Effector CD8-positive, alpha-beta T cell (primary cell): ENCODE results near the gene DIPK2A.

ENCODE experiments used
- DNase-seq: peaks from one replicate; lab custom pipeline; 2025; lab: John Stamatoyannopoulos, UW

Gene DIPK2A

DNA sequence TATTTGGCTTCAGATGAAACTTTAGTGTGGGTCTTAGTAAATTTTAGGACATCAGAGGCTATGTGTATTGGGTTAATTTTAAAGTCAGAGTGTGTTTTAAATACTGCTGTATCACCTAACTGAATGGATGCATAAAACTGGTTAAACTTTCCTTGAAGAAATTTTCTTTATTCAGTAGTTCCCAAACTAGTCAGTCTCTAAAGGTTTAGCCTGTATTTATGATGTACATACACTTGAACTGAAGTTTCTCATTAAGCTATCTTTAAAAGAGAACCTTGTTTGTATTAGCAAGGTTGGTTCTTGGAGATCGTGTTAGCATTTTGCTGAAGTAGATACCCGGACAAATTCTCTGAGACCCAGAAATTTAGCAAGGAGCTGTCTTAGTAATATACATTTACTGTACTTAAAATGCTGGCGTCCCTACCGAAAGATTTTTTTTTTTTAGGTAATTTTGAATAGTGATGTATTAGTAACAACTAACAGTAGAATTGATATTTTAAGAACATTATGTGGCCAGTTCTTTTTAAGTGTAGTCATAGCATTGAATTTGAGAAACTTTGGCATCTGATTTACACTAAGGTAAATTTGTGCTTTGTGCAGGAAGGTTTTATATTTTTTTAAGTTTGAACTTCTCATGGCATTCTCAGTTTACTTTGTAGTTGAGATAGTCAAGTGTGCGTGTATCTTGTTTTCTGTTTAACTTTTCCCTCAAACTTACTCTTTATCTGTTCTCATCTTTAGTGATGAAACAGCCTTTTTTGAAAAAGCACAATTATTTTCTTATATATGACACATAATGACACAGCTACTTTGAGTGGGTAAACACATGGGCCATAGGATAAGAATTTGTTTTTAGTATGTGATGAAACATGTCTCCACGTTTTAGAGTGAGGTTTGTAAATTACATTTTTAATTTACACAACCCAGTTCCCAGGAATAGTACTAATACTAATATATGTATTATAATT is 2.9 kb downstream of the DIPK2A start:
- no peak for DNase-seq

DNA sequence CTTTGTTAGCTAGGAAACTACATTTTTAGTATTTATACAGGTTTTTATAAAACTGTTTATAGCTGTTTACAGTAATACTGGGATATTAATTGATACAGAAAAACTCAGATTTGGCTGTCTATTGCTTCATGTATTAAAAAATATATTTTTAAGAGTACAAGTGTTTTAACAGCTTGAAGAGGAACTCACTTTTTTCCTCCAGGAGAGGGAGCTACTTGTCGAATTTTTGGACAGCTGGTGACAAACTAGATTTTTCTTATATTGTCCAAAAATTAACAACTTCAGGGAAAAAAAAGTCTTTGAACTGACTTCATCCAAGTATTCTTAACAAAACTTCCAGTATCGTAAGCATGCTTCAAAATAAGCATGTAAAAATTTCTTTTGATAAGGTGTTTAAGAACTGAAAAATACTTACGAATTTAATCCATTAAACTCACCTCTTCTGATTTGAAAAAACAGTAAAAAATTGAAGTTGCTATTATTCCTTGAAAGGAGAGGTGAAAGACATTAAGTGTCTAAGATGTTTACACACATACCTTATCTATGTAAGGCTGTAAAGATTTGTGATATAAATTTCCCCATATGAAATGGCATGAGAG is 4.0 kb downstream of the DIPK2A start:
- no peak for DNase-seq

DNA sequence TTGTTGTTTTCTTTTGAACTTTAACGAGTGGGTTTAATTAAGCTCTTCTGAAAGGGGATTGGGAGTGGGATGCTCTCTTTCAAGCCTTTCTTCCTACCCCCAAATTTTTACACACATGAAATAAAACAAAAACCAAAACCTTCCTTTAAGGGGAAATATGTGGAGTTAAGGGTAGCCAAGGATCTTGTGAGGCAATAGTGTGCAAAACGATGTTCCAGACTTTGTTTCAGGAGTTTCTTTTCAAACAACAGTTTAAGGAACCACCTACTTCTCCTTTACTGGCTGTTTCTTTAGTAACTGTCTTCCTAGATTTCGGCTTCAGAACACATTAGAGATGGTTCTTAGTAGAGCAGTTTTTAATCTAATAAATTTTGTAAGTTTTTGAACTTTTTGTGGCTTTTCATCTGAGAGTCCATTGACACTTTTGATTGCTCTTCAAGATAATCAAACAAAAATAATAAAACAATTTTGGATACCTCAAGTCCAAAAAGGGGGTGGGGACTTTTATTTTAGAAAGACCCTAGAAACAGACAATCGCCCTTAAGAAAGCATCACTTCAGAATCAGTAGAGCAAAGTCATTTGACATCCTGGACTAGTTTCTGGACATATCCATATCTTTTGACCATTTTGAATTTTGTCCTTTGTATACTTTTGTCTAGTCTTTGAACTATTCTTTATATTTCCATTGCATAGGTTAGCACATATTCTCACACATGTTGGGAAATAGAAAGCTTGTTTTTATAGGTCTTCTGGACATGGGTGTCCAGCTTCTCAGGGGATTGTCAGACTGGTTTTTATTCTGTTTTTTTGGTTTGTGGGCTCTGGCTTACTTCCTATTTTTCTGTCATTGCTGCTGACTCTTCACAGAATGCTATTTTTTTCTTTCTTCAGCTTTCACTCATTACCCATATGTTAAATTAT is 6.0 kb downstream of the DIPK2A start:
- DNase-seq: no peak

DNA sequence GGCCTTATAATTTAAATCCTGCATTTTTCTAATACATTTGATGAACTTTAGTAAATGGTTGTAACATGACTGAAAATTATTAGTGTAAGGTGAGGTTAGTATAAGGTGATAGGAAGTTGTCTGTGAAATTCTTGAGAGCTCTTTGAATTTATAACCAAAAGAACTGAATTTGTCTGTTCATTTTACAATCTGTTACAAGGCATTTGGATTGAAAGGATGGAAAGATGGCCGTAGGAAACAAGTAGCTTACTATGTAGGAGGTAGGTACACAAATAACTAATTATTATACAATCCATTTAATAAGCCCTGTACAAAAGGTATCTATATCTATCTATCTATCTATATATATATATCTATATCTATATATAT is 6.6 kb downstream of the DIPK2A start:
- DNase-seq: no peak

GRCh38 chr3:143979041-143979440 is 7.4 kb downstream of the DIPK2A start:
- DNase-seq: no peak

DNA sequence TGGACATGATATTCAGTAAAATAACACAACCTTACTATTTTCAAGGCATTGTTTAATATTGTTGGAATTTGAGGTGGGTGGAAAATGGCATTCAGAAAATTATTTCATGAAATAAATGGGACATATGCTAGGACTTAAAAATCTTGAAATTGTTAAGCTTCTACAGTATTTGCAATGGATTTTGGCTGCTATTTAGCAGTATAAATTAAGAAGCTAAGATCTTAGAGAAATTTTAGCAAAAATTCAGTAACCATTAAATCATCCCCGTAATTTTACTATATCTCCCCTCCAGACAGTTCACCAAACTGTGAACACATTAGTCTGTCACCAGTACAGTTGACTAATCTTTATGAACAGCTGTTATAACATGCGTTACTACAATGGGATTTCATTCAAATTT is 8.2 kb downstream of the DIPK2A start:
- no peak for DNase-seq

DNA sequence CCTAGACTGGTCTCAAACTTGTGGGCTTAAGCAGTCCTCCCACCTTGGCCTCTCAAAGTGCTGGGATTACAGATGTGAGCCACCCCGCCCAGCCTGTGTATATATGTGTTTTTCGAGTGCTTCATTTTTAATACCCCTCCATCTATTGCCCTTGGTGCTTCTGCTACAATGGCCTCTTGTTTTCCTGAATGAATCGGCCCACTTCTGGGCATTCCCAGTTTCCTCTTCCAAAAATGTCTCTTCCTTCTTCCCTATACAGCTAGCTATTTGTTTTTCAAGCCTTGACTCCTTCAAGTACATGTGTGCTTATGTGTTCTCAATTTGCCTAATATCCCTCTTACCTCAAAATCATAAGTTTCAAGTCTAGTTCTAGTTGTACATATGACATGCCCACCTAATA is 16.7 kb downstream of the DIPK2A start:
- no peak for DNase-seq

- DNase-seq: no peak
These were observed 17.8 kb downstream of the DIPK2A start for GRCh38 chr3:143989461-143989860.

DNA sequence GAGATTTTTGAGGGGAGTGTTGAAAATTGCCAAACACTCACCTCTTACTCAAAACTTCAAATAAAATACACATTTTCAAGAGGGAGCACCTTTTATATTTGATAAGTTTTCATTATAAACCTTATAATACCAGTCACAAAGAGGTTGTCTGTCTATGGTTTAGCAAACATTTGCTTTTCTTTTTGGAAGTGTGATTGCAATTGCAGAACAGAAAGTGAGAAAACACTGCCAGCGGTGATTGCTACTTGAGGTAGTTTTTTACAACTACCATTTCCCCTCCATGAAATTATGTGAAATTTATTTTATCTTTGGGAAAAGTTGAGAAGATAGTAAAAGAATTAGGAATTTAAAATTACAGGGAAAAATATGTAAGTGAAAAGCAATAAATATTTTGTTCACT is 20.1 kb downstream of the DIPK2A start:
- no peak for DNase-seq

DNA sequence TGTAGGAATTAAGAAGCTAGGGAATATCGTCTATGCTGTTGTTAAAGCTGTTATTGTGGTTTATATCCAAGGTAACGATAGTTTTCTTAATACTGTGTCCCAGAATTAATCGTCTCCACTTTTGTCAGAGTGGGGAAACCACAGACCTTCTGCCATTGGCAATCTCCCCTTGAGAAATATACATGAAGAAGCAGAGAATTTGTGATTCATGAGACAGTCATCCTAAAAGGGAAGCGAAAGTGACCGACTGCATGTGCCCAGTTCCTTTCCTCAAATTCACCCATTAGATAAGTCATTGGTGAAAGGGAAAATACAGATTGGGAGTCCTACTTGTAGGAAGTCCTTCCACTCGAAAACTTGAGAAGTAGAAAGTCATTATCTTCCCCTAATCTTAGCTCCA is 26.6 kb downstream of the DIPK2A start:
- DNase-seq: no peak

- no peak for DNase-seq
These were observed 31.4 kb downstream of the DIPK2A start for GRCh38 chr3:144003051-144003450.

DNA sequence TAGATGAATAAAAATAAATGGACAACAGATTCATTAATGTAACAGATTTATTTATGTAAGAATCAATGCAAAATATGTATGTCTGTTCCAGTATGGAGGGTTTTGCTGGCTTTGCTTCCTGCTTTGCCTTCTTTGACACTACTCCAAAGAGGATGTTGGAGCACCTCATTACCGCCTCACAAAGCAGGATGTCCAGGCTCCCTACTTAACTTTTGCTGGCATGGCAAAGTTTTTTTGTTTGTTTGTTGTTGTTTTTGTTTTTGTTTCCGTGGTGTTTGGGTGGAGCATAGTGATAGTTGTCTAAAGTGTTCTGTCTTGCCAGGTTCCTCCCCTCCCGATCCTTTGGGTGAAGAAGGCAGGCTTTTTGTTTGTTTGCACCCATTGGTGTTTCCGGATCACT is 38.7 kb downstream of the DIPK2A start:
- no peak for DNase-seq

DNA sequence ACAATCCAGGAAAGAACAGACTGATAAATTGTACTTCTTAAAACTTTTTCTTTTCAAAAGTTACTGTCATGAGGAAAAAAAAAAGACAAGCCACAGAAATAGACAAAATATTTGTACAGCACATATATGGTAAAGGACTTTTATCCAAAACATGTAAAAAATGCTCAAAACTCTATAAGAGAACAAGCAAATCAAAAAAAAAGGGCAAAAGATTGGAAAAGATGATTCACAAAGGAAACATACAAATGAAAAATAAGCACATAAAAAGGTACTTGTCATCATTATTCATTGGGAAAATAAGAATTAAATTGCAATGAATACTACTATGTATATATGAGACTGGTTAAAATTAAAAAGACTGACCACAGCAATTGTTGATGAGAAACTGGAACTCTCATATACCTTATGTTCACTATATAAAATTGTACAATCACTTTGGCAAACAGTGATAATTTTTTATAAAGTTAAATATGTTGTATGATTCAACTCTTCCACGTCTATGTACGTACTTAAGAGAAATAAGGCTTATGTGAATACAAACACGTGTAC is 39.7 kb downstream of the DIPK2A start:
- DNase-seq: no peak

DNA sequence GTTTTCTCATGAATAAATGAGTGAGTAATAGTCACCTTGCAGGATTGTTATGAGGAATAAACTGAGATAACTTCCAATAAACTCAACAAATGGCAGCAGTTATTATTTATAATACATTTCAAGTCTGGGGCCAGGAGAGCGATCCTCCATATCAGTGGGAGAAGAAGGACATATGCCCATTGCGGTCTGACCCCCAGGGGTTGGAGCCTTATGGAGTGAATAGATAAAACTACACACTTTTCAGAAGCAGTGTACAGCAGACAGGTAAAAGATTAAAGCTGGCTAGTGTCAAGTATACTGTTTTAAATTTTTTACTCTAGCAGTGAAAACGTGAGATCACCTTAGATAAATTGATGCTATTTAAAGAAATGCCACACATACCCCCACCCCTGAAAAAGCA is 43.5 kb downstream of the DIPK2A start:
- DNase-seq: no peak

DNA sequence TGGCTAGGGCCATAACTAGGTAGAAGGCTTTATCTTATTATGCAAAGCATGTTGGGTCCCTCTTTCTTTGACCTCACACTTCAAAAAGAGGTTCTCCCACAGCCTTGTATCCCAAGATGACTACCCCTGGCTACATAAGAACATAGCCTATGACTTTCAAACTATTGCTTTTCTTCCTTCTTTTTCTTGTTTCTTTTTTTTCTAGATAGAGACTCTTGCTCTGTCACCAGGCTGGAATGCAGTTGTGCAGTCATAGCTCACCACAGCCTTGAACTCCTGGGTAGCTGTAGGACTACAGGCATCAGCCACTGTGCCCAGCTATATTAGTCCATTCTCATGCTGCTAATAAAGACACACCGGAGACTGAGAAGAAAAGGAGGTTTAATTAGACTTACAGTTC is 47.2 kb downstream of the DIPK2A start:
- DNase-seq: no peak
